Germinal center (tissue), 1 donor: ENCODE measurements around the gene NUDC.
A peak's percentile ranks its signal among the peaks of the same experiment; 100 is the strongest.
"Not testable (repeated sequence)": the region's sequence is repeated elsewhere in the genome, so short reads cannot be mapped to it uniquely, and the experiment has no call there.

ENCODE experiments used
- DNase-seq: peaks from one replicate; pipeline ENCODE4 v3.0.0; 2012; ENCODE audit warnings: mixed read lengths, low spot score

NUDC gene

GRCh38 chr1:26921540-26922430, at the start of gene NUDC:
Gene NUDC (plus strand): TSS chr1:26921743. CDS start chr1:26921849, 106 bp downstream.
- peak; percentile 97 for DNase-seq

DNA sequence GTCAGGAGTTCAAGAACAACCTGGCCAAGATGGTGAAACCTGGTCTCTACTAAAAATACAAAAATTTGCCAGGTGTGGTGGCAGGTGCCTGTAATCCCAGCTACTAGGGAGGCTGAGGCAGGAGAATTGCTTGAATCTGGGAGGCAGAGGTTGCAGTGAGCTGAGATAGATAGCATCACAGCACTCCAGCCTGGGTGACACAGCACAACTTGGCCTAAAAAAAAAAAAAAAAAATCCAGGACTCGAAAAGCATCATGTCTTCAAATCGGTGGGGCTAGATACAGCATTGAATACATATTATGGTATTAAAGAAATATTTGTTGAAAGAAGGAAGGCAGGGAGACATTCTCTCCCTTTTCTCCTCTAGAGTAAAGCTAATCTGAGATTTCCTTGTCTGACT, 48.4 kb upstream of the NUDC start:
- not testable (repeated sequence) for DNase-seq

- DNase-seq = no peak
Measured at GRCh38 chr1:26874896-26875295, 46.6 kb upstream of the NUDC start.

DNA sequence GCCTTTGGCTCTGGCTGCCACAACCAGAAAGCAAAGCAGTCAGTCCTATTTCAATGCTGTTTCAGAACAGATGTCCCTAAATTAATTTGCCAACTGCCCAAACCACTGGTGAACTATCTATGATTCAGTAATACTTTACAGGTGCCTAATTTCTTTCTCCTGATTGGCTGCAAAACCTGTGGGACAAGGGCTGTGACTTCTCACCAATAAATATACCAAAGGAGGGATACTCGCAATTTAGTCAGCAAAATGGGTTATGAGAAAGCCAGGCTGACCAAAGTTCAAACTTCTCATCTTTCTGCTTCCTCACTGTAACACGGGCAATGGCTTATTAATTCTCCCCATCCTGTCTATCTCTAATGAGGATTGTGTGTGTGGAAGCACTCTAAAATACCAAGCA, 44.2 kb upstream of the NUDC start:
- no peak for DNase-seq

DNA sequence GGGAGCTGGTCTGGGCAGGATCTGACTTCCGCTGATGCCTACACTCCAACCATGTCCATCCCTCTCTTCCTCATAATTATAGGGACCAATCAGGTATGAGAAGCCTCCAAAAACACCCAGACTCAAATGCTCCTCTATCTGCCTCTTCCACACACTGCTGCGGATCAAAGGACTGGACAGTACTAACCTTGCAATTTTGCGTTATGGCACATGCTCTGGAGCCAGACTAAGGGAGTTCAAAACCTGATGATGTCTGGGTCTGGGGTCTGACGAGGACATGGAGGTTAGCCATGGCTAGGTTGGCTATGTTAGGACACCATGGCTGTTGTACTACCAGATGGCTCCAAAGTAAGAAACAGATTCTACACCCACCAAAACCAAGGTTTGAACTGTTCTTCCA, 41.8 kb upstream of the NUDC start:
- no peak for DNase-seq

- DNase-seq = not testable (repeated sequence)
Measured at GRCh38 chr1:26881611-26882010, 39.9 kb upstream of the NUDC start.

GRCh38 chr1:26882696-26883463, 38.7 kb upstream of the NUDC start:
- DNase-seq = no peak

- no peak for DNase-seq
Measured at GRCh38 chr1:26887125-26887524, 34.4 kb upstream of the NUDC start.

GRCh38 chr1:26888231-26888630, 33.3 kb upstream of the NUDC start:
- DNase-seq = no peak

DNA sequence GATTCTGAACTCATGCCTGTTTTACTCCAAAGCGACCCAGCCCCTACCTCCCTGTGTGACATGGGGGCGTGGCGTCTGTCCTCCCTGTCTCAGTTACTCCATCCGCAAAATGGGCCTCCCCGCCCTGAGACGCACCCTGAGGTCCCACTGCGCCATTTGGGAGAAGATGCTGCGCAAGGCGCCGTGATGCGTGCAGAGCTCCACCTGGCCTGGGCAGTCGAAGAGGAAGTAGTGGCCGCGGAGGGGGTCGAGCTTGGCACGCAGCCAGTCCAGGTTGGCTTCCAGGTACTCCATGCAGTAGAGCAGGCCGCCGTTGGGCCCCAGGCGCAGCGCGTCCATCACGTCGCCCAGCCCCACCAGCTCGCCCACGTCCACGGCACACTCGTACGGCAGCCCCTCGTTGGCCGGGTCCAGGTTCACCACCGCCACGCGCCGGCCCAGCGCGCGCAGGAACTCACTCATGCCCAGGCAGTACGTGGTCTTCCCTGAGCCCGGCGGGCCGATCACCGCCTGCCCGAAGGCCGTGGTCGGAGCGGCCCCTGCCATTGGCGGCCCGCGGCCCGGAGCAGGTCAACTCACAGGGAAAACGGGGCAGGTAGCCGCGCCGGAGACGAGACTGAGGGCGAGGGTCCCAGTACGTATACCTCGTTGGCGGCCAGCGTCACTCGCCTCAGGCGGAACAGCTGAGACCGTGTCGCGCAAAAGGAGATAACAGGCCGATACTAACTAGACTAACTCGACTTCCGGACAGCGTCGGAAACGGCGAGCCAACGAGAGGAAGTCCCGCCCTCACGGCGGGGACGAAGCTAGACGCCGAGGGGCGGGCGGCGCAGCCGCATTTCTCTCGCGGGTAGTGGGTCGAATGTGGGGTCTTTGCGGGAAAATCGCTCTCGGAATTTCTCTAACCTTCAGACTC, 31.7 kb upstream of the NUDC start, which contains the start of gene GPN2:
Gene GPN2, minus strand, starts transcription at position 733 of the 916 bp plus-strand sequence. Its CDS starts 187 bp downstream, at position 546.
- peak; percentile 90 for DNase-seq

DNA sequence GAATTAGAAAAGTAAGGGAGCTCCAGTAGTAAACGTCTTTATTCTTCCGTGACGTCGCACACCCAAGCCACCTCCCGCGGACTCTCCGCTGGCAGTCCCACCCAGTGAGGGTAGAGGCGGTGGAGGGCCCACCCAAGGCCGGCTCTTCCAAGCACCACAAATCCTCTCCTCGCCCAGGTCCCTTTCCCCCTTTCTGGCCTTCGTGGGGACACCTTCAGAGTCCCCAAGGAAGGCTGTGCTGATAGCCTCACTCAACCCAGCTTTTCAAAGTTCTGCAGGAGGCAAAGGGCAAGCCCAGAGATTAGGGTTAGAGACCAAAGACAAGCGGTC, 31.1 kb upstream of the NUDC start:
- DNase-seq = no peak

DNA sequence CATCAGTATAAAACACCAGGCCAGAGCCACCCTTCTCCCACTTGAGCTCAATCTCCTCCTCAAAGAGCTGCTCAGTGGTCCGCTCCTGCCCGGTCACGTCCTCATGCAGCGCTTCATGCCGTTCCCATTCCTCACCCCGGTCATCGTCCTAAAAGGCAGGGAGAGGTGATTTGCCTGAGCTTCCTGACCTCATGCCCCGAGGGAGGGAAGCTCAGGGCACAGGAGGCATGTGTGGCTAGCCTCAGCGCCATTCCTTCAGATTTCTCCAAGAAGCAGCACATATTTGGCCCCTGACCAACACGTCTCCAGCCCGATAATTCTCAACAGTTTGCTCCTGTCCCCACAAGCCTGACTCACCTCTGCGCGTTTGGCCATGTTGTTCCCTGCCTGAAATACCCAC, 27.3 kb upstream of the NUDC start:
- no peak for DNase-seq

- DNase-seq = no peak
Measured at GRCh38 chr1:26897351-26897750, 24.2 kb upstream of the NUDC start.

DNA sequence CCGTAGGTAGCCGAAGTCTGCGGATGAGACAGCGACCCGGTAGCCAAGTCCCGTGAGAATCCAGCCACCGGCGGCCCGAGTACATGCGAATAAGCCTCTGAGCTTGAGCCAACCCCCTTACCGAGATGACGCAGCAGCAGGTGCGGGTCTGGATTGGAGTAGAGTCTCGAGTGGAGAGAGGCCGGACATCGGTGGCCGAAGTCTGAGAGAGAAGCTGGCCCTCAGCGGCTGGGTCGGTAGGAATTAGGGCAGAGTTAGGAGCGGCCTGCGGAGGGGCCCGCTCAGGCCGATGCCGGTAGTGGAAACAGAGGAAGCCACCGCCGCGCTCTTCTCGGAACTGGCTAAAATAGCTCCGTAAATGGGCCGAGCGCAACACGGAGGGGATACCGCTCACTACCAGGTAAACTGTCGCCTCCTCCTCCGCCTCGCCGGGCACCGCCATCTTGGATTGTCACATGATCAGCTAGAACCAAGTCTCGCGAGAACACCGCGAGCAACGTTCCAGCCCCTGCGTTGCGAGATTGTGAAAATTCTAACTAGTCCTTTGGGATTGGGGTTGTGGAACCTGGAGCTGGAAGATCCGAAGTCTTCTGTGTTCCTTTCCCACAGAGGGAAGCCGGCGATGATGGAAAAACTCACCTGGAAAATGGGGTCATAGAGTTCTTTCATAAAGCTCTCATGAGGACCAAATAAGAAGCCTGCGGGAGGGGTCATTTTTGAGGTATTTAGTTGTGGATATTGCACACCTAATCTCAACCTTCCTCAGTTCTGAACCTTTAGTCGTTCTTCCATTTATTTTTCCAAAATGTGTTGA, 21.3 kb upstream of the NUDC start, which contains the start of gene GPATCH3:
Gene GPATCH3, minus strand, starts transcription at position 467 of the 814 bp plus-strand sequence. Its CDS starts 25 bp downstream, at position 442.
- peak; percentile 88 for DNase-seq

DNA sequence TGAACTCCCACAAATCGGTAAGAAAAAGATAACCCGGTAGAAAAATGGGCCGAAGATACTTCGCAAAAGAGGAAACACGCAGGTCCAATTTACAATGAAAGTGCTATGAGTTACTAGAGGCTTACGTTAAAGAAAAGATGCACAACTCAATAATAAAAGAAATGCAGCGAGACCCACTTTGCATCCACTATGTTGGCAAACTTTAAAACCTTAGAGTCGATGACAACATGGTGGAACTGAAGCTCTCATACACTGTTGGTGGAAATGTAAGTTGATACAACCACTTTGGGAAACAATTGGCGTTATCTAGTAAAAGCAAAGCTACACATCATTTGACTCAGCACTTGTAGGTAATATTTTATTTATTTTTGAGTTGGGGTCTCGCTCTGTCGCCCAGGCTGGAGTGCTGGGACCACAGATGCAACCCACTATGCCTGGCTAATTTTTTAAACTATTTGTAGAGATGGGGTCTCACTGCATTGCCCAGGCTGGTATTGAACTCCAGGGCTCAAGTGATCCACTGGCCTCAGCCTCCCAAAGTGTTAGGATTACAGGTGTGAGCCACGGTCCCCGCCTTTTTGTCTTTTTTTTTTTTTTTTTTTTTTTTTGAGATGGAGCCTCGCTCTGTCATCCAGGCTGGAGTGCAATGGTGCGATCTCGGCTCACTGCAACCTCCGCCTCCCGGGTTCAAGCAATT, 20.6 kb upstream of the NUDC start:
- no peak for DNase-seq

DNA sequence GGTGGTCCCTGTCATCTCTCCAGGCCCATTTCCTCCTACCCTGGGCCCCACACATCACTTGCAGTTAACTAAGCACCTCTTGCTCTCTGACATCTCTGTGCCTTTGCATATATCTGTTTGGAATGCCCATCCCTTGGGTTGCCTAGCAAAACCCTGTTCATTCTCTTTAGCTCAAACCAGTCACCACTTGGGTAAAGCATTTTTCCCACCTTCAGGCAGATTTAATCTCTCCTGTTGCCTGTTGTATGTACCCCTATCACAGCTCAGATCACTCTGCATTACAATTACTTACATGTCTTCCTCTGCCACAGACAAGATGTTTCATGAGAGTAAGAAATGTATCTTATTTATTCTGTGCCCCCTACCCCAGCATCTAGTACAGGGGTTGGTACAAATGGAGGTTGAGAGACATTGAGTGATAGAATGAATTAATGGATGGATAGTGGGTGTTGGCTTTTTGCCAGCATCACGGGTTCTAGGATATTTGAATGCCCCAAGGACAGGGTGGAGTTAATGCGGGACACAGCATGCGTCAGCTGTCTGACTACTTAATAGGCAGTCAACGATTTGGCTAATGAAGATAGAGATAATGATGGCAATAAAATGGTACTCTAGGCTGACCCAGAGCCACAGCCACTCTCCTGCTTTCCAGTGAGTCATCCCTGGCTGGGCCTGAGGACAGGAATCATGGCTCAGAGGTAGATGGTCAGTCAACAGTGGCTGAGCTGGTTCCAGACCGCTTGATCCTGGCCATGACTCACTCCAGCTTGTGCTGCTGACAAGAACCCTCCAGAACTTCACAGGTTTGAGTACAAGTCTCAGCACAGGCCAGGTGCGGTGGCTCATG, 14.2 kb upstream of the NUDC start:
- DNase-seq = no peak

GRCh38 chr1:26909951-26910342, 11.6 kb upstream of the NUDC start:
- DNase-seq = no peak

GRCh38 chr1:26910343-26911160, 11.0 kb upstream of the NUDC start:
- no peak for DNase-seq
